KOPT-K1 (cell line): ENCODE measurements around the gene CLEC7A.

Experiments
- H3K27ac ChIP-seq: fragments of 200-600 bp; sonication (generic); 2 replicates; pipeline ENCODE4 v1.5.1; 2016; ENCODE audit warnings: antibody characterized with exemption, mild to moderate bottlenecking, low read depth, low read length; ENCODE audit not compliant: poor library complexity, severe bottlenecking
- H3K36me3 ChIP-seq: fragments of 200-600 bp; sonication (generic); 2 replicates; pipeline ENCODE4 v1.5.1; 2017; ENCODE audit warnings: antibody characterized with exemption, mild to moderate bottlenecking, low read length, moderate library complexity; ENCODE audit not compliant: insufficient read depth
- H3K9me3 ChIP-seq: fragments of 200-600 bp; sonication (generic); 2 replicates; pipeline ENCODE4 v1.5.1; 2017; ENCODE audit warnings: antibody characterized with exemption, low read length, mild to moderate bottlenecking; ENCODE audit not compliant: insufficient read depth, poor library complexity, severe bottlenecking

Gene CLEC7A

GRCh38 chr12:10155966-10156365, 26.0 kb upstream of the CLEC7A start:
- Histone ChIP-seq H3K36me3 (no peaks in the 10 kb centered on the region), H3K27ac (no peak overlapping the region), H3K9me3 (no peaks in the 10 kb centered on the region)

GRCh38 chr12:10154145-10154496, 24.1 kb upstream of the CLEC7A start:
- no peaks in the 10 kb centered on the region for H3K9me3 ChIP-seq
- H3K36me3 ChIP-seq: no peaks in the 10 kb centered on the region
- H3K27ac ChIP-seq: no peak overlapping the region

- Histone ChIP-seq H3K36me3 (no peaks in the 10 kb centered on the region), H3K9me3 (no peaks in the 10 kb centered on the region), H3K27ac (no peak overlapping the region)
These were observed 23.5 kb upstream of the CLEC7A start for GRCh38 chr12:10153271-10154144.

- no peaks in the 10 kb centered on the region for H3K36me3 ChIP-seq
- no peaks in the 10 kb centered on the region for H3K9me3 ChIP-seq
- no peak overlapping the region for H3K27ac ChIP-seq
These were observed 21.6 kb upstream of the CLEC7A start for GRCh38 chr12:10151621-10152020.

GRCh38 chr12:10147714-10148403, 17.9 kb upstream of the CLEC7A start:
- H3K27ac ChIP-seq: no peak overlapping the region
- no peaks in the 10 kb centered on the region for H3K9me3 ChIP-seq
- H3K36me3 ChIP-seq: no peaks in the 10 kb centered on the region

GRCh38 chr12:10142976-10143589, 13.1 kb upstream of the CLEC7A start:
- Histone ChIP-seq H3K9me3 (no peaks in the 10 kb centered on the region), H3K36me3 (no peaks in the 10 kb centered on the region), H3K27ac (no peak overlapping the region)

- no peak overlapping the region for H3K27ac ChIP-seq
These were observed 10.0 kb upstream of the CLEC7A start for GRCh38 chr12:10140001-10140400.

GRCh38 chr12:10136637-10137205, 6.7 kb upstream of the CLEC7A start:
- H3K27ac ChIP-seq: no peak overlapping the region
- no peaks in the 10 kb centered on the region for H3K36me3 ChIP-seq
- H3K9me3 ChIP-seq: no peaks in the 10 kb centered on the region

More at GRCh38 chr12:10140001-10140400, 10.0 kb upstream of the CLEC7A start:
- H3K36me3 ChIP-seq: no peaks in the 10 kb centered on the region
- H3K9me3 ChIP-seq: no peaks in the 10 kb centered on the region

GRCh38 chr12:10135126-10135525, 5.1 kb upstream of the CLEC7A start:
- Histone ChIP-seq H3K9me3 (no peaks in the 10 kb centered on the region), H3K27ac (no peak overlapping the region), H3K36me3 (no peaks in the 10 kb centered on the region)

- Histone ChIP-seq H3K27ac (no peak overlapping the region), H3K36me3 (no peaks in the 10 kb centered on the region), H3K9me3 (no peaks in the 10 kb centered on the region)
These were observed 2.9 kb upstream of the CLEC7A start for GRCh38 chr12:10132850-10133370.

- H3K36me3 ChIP-seq: no peaks in the 10 kb centered on the region
- no peaks in the 10 kb centered on the region for H3K9me3 ChIP-seq
- H3K27ac ChIP-seq: no peak overlapping the region
These were observed 1.2 kb upstream of the CLEC7A start for GRCh38 chr12:10131111-10131690.

- Histone ChIP-seq H3K27ac (no peak overlapping the region), H3K36me3 (no peaks in the 10 kb centered on the region), H3K9me3 (no peaks in the 10 kb centered on the region)
These were observed 1.3 kb downstream of the CLEC7A start for GRCh38 chr12:10128687-10129086.

- H3K36me3 ChIP-seq: no peaks in the 10 kb centered on the region
- H3K9me3 ChIP-seq: no peaks in the 10 kb centered on the region
- H3K27ac ChIP-seq: no peak overlapping the region
These were observed 3.6 kb downstream of the CLEC7A start for GRCh38 chr12:10126413-10126812.

GRCh38 chr12:10122689-10123088, 7.3 kb downstream of the CLEC7A start:
- no peaks in the 10 kb centered on the region for H3K9me3 ChIP-seq
- H3K36me3 ChIP-seq: no peaks in the 10 kb centered on the region
- H3K27ac ChIP-seq: no peak overlapping the region

- H3K36me3 ChIP-seq: no peaks in the 10 kb centered on the region
- no peak overlapping the region for H3K27ac ChIP-seq
- H3K9me3 ChIP-seq: no peaks in the 10 kb centered on the region
These were observed 8.7 kb downstream of the CLEC7A start for GRCh38 chr12:10121278-10121677.
